Measurements from ENCODE around the gene EOLA2.

DNA sequence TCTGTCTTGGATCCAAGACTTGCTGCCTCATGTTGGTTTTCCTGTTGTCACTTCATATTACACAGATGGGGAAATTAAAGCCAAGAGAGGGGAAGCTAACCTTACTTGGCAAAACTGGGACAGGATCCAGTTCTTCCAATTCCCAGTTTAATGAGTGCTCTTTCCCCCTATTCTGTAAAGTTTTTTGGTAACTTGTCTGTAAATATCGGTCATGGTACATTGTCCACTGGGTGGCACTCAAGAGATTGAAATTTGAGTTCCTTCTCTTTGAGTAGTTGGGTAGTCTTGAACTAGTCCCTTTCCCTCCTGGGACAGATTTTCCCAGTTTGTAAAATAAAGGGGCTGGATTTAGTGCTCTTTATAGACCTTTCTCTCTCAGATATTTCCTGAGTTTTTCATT lies 12.4 kb upstream of the EOLA2 start:
- TF ChIP-seq TCF3 (CRISPR knock-in tag; IDR thresholded peaks at IDR 0.05) = no peak
- no peak for TF ChIP-seq NFYB (IDR thresholded peaks at IDR 0.05; ENCODE audit: extremely low read depth, insufficient read length)
- TF ChIP-seq BRF2 (IDR thresholded peaks at IDR 0.05; ENCODE audit: borderline replicate concordance, insufficient read depth, insufficient read length) = no peak
- TF ChIP-seq, protein P1, sequence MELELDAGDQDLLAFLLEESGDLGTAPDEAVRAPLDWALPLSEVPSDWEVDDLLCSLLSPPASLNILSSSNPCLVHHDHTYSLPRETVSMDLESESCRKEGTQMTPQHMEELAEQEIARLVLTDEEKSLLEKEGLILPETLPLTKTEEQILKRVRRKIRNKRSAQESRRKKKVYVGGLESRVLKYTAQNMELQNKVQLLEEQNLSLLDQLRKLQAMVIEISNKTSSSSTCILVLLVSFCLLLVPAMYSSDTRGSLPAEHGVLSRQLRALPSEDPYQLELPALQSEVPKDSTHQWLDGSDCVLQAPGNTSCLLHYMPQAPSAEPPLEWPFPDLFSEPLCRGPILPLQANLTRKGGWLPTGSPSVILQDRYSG (tag; conservative IDR thresholded peaks at IDR 0.05; ENCODE audit: low read depth) = no peak
- TF ChIP-seq, protein P2, sequence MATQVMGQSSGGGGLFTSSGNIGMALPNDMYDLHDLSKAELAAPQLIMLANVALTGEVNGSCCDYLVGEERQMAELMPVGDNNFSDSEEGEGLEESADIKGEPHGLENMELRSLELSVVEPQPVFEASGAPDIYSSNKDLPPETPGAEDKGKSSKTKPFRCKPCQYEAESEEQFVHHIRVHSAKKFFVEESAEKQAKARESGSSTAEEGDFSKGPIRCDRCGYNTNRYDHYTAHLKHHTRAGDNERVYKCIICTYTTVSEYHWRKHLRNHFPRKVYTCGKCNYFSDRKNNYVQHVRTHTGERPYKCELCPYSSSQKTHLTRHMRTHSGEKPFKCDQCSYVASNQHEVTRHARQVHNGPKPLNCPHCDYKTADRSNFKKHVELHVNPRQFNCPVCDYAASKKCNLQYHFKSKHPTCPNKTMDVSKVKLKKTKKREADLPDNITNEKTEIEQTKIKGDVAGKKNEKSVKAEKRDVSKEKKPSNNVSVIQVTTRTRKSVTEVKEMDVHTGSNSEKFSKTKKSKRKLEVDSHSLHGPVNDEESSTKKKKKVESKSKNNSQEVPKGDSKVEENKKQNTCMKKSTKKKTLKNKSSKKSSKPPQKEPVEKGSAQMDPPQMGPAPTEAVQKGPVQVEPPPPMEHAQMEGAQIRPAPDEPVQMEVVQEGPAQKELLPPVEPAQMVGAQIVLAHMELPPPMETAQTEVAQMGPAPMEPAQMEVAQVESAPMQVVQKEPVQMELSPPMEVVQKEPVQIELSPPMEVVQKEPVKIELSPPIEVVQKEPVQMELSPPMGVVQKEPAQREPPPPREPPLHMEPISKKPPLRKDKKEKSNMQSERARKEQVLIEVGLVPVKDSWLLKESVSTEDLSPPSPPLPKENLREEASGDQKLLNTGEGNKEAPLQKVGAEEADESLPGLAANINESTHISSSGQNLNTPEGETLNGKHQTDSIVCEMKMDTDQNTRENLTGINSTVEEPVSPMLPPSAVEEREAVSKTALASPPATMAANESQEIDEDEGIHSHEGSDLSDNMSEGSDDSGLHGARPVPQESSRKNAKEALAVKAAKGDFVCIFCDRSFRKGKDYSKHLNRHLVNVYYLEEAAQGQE (IDR thresholded peaks at IDR 0.05; ENCODE audit: borderline replicate concordance) = no peak
- TF ChIP-seq, protein P2 (CRISPR knock-in tag; IDR thresholded peaks at IDR 0.05; ENCODE audit: low read depth) = no peak
- TF ChIP-seq ETV6 (IDR thresholded peaks at IDR 0.05; ENCODE audit: borderline replicate concordance in 1 of 2, low read depth in 2 of 2, low read length in 1 of 2) = no peak
- TF ChIP-seq ETV6 (CRISPR knock-in tag; IDR thresholded peaks at IDR 0.05; ENCODE audit: borderline replicate concordance) = no peak
- TF ChIP-seq ZNF165 (CRISPR knock-in tag; IDR thresholded peaks at IDR 0.05; ENCODE audit: borderline replicate concordance) = no peak
- TF ChIP-seq CBX8 (IDR thresholded peaks at IDR 0.05; ENCODE audit: borderline replicate concordance, extremely low read depth, low read depth, low read length, poor library complexity, severe bottlenecking) = no peak
- no peak for TF ChIP-seq RBFOX2 (IDR thresholded peaks at IDR 0.05; ENCODE audit: low read depth, low read length)
- no peak for TF ChIP-seq POLR2AphosphoS5 (IDR thresholded peaks at IDR 0.05; ENCODE audit: control insufficient read depth, insufficient read depth, low read depth, low read length)
- TF ChIP-seq GTF3C2 (IDR thresholded peaks at IDR 0.05; ENCODE audit: borderline replicate concordance, extremely low read depth, insufficient read length) = no peak
- TF ChIP-seq, protein P3, sequence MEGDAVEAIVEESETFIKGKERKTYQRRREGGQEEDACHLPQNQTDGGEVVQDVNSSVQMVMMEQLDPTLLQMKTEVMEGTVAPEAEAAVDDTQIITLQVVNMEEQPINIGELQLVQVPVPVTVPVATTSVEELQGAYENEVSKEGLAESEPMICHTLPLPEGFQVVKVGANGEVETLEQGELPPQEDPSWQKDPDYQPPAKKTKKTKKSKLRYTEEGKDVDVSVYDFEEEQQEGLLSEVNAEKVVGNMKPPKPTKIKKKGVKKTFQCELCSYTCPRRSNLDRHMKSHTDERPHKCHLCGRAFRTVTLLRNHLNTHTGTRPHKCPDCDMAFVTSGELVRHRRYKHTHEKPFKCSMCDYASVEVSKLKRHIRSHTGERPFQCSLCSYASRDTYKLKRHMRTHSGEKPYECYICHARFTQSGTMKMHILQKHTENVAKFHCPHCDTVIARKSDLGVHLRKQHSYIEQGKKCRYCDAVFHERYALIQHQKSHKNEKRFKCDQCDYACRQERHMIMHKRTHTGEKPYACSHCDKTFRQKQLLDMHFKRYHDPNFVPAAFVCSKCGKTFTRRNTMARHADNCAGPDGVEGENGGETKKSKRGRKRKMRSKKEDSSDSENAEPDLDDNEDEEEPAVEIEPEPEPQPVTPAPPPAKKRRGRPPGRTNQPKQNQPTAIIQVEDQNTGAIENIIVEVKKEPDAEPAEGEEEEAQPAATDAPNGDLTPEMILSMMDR (IDR thresholded peaks at IDR 0.05 in 2 of 3, conservative IDR thresholded peaks at IDR 0.05 in 1 of 3; ENCODE audit: insufficient read depth in 2 of 3, low read depth in 1 of 3, low read length in 3 of 3) = peak; percentile 31 to 61 (median 45); a peak in 5 of 6 replicates
- TF ChIP-seq RBM34 (IDR thresholded peaks at IDR 0.05; ENCODE audit: borderline replicate concordance, insufficient read depth, low read length) = no peak

Data from K562 (cell line).